ENCODE data around the gene MYBPH. TPM values are rescaled to one million over a fixed set of nuclear protein-coding genes. Genes with fewer than 3 reads are reported as not detected.

Gene MYBPH
- total RNA-seq, 3 donors from 2014 or later = not detected

DNA sequence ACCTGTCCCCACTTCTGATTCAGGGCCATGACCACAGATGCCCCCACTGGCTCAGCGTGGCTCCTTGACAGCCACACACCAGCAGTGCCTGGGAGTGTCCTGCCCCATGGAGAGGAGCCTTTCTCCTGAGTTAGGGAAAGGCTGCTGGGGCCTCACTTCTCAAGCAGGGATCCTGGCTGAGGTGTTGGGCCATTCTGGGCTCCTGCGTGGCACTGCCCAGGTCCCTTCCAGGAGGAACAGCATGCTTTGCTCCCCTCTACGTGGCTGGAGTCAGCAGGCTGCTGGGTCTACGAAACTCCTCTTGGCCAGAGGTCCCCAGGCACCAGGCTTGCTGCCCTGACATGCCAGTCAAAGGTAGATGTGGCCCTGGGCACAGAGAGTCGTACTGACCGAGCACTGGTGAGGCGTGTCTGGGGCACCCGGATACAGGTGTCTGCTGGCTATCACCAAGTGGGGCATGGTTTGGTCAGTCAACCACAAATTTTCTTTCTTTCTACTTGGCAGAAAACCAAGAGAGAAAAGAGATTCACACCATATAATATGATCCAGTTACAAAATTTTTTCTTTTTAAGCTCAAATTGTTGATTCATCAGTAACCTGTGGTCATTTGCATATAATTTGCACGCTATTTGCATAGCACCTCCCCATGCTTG lies 44.0 kb downstream of the MYBPH start:
- no peak for DNase-seq
- H3K4me3 ChIP-seq = no peak overlapping the region
- H3K36me3 ChIP-seq (ENCODE audit: low read depth) = no peaks in the 10 kb centered on the region
- H3K4me1 ChIP-seq (ENCODE audit: low read depth) = peaks cover 17% of the 10 kb centered on the region
- no peaks in the 10 kb centered on the region for H3K9me3 ChIP-seq
- TF ChIP-seq CTCF (IDR thresholded peaks at IDR 0.05) = no peak
- ATAC-seq = no peak
- intact Hi-C loops (cut with DNase I, micrococcal nuclease) = no loop called here

DNA sequence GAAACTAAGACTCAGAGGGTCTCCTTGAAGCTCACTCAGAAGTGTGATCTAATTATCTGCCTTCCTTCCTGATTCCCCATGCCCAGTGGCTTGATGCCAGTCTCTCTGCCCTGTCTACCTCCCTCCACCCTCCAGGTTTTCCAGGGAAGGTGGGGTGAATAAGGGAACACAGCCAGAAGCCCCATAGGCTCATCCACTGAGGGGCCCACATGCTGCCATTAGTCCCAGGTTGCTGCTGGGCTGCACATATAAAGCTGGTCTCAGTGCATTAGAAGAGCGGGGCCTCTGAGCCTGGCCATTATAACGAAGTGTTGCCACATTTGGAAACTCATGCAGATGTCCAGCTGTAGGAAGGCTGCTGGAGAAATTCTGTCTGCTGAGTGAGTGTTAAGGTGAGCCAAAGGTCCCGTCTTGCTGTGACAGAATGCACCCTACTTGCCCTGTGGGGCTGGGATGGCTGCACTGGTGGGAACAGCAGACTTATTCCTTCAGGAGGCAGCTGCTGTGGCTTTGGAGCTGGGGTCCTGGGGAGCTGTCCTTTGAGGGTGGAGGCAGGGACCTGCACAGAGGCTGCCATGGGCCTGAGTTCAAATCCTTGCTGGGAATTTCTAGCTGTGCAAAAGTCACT lies 45.2 kb downstream of the MYBPH start:
- no peaks in the 10 kb centered on the region for H3K9me3 ChIP-seq
- TF ChIP-seq CTCF (IDR thresholded peaks at IDR 0.05) = no peak
- no peak for DNase-seq
- intact Hi-C loops (cut with DNase I, micrococcal nuclease) = no loop called here
- ATAC-seq = no peak
- no peak overlapping the region for H3K4me3 ChIP-seq
- no peaks in the 10 kb centered on the region for H3K36me3 ChIP-seq (ENCODE audit: low read depth)
- H3K4me1 ChIP-seq (ENCODE audit: low read depth) = peaks cover 17% of the 10 kb centered on the region

DNA sequence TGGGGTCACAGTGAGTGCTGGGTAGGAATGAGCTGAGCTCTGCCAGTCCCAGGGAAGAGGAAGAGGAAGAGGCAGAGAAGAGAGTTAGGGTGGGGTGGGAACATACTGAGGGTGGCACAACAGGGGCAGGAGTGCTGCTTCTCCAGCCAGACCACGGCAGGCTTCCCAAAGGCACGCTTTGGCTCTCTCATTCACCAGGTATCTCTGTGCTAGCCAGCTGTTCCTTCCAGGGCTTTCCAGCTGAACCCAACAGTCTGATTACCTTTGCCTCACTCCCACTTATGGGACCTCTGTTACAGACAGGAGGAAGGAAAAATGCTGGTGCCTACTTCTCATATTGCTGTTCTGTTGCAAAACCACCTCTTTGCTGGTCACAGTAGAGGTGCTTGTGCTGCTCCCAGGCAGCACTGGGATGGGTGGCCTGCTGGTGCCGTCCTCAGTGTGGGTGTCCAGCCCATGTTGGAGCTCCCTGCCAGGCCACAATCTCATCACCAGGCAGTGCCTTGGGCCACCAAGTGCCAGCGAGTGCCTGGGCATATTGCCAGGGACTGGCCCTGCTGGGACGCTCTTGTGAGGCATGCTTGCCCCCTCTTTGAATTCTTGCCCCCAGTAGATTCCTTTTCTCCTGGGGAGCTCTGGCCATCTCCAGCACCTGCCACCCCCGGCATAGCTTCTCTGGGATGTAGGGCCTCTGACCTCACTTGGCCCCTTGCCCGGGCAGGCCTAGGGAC lies 46.0 kb downstream of the MYBPH start:
- Histone ChIP-seq H3K9me3 (no peaks in the 10 kb centered on the region), H3K4me1 (ENCODE audit: low read depth) (peaks cover 17% of the 10 kb centered on the region), H3K36me3 (ENCODE audit: low read depth) (no peaks in the 10 kb centered on the region), H3K4me3 (no peak overlapping the region)
- intact Hi-C loops (cut with DNase I, micrococcal nuclease) = no loop called here
- DNase-seq (peak in 1 of 3 donors; percentile 42), ATAC-seq (no peak)
- TF ChIP-seq CTCF (IDR thresholded peaks at IDR 0.05) = no peak

- intact Hi-C loops (cut with DNase I, micrococcal nuclease) = no loop called here
- Histone ChIP-seq H3K4me1 (ENCODE audit: low read depth) (peaks cover 17% of the 10 kb centered on the region), H3K4me3 (no peak overlapping the region), H3K9me3 (no peaks in the 10 kb centered on the region), H3K36me3 (ENCODE audit: low read depth) (no peaks in the 10 kb centered on the region)
- ATAC-seq (no peak), DNase-seq (no peak)
- no peak for TF ChIP-seq CTCF (IDR thresholded peaks at IDR 0.05)
These were observed 46.7 kb downstream of the MYBPH start for GRCh38 chr1:203128716-203129500.

GRCh38 chr1:203128431-203128715 lies 47.3 kb downstream of the MYBPH start:
- H3K36me3 ChIP-seq (ENCODE audit: low read depth) = no peaks in the 10 kb centered on the region
- H3K4me1 ChIP-seq (ENCODE audit: low read depth) = peaks cover 17% of the 10 kb centered on the region
- no peak for TF ChIP-seq CTCF (IDR thresholded peaks at IDR 0.05)
- no peaks in the 10 kb centered on the region for H3K9me3 ChIP-seq
- ATAC-seq (no peak), DNase-seq (no peak)
- no peak overlapping the region for H3K4me3 ChIP-seq
- intact Hi-C loops (cut with DNase I, micrococcal nuclease) = no loop called here
